OCI-LY3 (cell line): Measurements from ENCODE around the gene TECTA.

Experiments used
- CTCF ChIP-seq: fragments of 200-600, 300-600 bp; sonication (generic); IDR thresholded peaks from 2 replicates; pipeline ENCODE4 v1.5.1; 2014; ENCODE audit warnings: antibody characterized with exemption, low read length, low read depth
- EZH2phosphoT487 ChIP-seq: fragments of 200-600 bp; shearing (Covaris generic); IDR thresholded peaks from 2 replicates; pipeline ENCODE4 v1.6.1; 2018; ENCODE audit warnings: antibody characterized with exemption, mixed run types, low read depth

DNA sequence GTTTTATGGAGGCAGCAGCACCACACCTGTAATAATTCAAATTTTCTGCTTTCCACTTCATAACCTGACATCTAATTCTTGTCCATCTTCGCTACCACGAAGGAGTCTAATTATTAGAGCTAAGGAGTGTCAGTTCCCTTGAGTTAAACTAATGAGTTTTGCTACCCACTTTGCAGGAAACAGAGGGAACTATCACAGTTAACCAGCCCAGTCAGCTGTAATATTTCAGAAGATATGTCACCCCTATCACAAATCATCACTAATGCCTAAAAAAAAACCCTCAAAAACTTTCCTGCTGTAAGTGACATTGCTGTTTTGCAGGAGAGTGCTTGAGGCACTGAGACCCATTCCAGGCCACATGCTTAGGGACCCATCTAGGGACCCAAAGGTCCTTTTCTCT, 8.4 kb downstream of the TECTA start:
- TF ChIP-seq CTCF (no peak), EZH2phosphoT487 (no peak)
